Measurements from ENCODE around the gene MEG3. TPM values are rescaled to one million over a fixed set of nuclear protein-coding genes. Genes with fewer than 3 reads are reported as not detected.

Gene MEG3
- total RNA-seq, 1 donor from 2014 or later = 0.22 TPM

DNA sequence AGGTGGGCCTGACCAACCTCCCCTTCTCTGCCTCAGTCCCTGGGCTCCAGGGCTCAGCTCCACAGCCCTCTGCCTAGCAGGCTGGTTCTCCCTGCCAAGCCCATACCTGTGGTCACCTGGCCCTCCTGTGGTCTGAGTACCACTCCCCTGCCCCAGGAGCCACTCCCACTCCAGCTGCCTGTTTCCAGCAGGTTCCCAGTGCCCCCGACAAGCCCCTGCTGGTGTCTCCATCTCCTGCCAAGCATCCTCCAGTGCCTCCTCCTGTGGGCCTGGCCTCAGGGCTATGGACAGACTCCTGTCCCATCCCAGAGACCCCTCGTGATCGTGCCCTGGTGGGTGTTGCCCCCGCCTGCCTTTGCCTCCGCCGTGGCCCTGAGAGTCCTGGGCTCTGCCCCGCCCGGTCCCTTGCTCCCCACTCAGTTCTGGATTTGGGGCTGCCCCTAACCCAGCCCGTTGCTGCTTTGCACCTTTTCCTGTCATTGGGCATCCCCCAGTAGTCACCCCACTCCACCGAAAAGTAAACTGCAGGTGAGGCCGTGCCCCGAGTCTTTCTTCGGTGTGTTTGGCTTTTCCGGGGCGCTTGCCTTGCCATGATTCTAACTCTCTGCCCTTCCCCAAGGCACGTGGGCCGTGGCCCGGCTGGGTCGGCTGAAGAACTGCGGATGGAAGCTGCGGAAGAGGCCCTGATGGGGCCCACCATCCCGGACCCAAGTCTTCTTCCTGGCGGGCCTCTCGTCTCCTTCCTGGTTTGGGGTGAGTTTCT, 9.8 kb downstream of the MEG3 start:
- Mint-ChIP-seq H3K27ac (ENCODE audit: unreplicated experiment) (no peak overlapping the region), H3K4me3 (ENCODE audit: unreplicated experiment) (no peak overlapping the region), H3K4me1 (ENCODE audit: low read depth, unreplicated experiment) (peaks cover 25% of the 10 kb centered on the region), H3K36me3 (ENCODE audit: unreplicated experiment) (no peaks in the 10 kb centered on the region), H3K27me3 (ENCODE audit: unreplicated experiment) (peaks cover 2% of the 10 kb centered on the region), H3K9me3 (ENCODE audit: unreplicated experiment) (peaks cover 6% of the 10 kb centered on the region)
- TF ChIP-seq, protein P1, sequence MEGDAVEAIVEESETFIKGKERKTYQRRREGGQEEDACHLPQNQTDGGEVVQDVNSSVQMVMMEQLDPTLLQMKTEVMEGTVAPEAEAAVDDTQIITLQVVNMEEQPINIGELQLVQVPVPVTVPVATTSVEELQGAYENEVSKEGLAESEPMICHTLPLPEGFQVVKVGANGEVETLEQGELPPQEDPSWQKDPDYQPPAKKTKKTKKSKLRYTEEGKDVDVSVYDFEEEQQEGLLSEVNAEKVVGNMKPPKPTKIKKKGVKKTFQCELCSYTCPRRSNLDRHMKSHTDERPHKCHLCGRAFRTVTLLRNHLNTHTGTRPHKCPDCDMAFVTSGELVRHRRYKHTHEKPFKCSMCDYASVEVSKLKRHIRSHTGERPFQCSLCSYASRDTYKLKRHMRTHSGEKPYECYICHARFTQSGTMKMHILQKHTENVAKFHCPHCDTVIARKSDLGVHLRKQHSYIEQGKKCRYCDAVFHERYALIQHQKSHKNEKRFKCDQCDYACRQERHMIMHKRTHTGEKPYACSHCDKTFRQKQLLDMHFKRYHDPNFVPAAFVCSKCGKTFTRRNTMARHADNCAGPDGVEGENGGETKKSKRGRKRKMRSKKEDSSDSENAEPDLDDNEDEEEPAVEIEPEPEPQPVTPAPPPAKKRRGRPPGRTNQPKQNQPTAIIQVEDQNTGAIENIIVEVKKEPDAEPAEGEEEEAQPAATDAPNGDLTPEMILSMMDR (IDR thresholded peaks at IDR 0.05; ENCODE audit: partially characterized antibody, unreplicated experiment) = no peak
- no peak for DNase-seq

DNA sequence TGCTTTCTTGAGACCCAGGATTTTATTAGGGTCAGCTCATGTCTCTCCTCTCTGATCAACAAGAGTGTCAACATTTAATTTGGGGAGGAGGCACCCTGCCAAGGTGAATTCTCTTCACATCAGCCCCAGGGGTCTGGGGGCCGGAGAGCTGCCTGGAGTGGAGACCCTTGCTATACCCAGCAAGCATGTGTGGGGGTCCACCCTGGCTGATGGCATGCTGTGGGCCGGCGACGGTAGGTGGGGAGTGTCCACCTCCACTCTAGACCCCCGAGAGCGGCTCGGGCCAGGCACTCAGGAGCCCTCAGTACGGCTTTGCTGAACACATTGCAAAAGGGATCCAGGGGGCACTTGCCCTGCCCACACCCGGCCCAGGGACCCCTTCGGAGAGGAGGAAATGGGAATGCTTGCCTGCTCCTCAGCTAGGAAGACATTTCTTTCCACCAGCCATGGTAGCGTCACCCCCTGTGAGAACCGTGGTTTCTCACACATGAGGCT, 10.4 kb downstream of the MEG3 start:
- no peak overlapping the region for H3K27ac Mint-ChIP-seq (ENCODE audit: unreplicated experiment)
- no peak overlapping the region for H3K4me3 Mint-ChIP-seq (ENCODE audit: unreplicated experiment)
- no peak for DNase-seq
- H3K27me3 Mint-ChIP-seq (ENCODE audit: unreplicated experiment) = peaks cover 2% of the 10 kb centered on the region
- peaks cover 6% of the 10 kb centered on the region for H3K9me3 Mint-ChIP-seq (ENCODE audit: unreplicated experiment)
- H3K4me1 Mint-ChIP-seq (ENCODE audit: low read depth, unreplicated experiment) = peaks cover 26% of the 10 kb centered on the region
- TF ChIP-seq, protein P1 (IDR thresholded peaks at IDR 0.05; ENCODE audit: partially characterized antibody, unreplicated experiment) = no peak
- no peaks in the 10 kb centered on the region for H3K36me3 Mint-ChIP-seq (ENCODE audit: unreplicated experiment)

DNA sequence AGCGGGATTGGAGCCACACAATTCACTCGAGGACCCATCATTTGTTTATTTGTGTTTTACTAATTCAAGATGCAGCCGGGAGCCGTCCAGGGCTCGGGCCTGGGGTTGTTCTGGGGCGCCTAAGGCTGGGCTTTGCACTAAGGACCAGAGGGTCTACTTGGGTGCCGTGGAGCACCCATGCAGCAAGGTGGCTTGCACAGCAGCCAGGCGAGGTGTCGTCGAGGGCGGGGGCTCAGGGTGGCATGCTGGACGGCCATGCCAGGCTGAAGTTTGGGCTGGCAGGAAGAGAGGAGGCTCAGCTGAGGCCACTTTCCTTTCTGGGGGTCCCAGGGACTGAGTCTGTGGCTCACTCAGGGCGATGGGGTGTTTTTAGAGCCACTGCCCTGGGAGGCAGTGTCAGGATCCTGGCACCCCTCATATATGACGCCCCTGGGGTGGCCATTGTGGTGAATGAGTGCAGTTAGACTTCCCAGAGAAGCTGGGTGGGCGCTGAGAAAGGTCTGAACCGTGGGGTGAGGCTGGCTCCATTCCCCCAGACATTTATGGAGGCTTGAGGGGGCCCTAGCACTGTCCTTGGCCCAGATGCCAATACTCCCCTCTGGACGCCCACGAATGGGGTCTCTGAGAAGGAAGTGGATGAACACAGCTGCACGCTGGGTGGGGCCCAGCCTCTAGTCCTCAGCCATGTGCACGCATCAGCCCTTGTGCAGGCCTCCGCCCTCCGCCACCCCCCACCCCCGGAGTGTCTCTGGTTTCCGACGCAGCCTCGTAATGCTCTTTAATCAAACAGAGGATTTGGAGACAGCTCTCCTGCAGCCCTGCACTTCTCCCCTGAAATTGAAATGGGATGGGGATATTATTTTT, 11.3 kb downstream of the MEG3 start:
- DNase-seq = no peak
- peaks cover 22% of the 10 kb centered on the region for H3K4me1 Mint-ChIP-seq (ENCODE audit: low read depth, unreplicated experiment)
- H3K27me3 Mint-ChIP-seq (ENCODE audit: unreplicated experiment) = peaks cover 2% of the 10 kb centered on the region
- TF ChIP-seq, protein P1 (IDR thresholded peaks at IDR 0.05; ENCODE audit: partially characterized antibody, unreplicated experiment) = no peak
- peaks cover 6% of the 10 kb centered on the region for H3K9me3 Mint-ChIP-seq (ENCODE audit: unreplicated experiment)
- H3K36me3 Mint-ChIP-seq (ENCODE audit: unreplicated experiment) = no peaks in the 10 kb centered on the region
- no peak overlapping the region for H3K4me3 Mint-ChIP-seq (ENCODE audit: unreplicated experiment)
- no peak overlapping the region for H3K27ac Mint-ChIP-seq (ENCODE audit: unreplicated experiment)

DNA sequence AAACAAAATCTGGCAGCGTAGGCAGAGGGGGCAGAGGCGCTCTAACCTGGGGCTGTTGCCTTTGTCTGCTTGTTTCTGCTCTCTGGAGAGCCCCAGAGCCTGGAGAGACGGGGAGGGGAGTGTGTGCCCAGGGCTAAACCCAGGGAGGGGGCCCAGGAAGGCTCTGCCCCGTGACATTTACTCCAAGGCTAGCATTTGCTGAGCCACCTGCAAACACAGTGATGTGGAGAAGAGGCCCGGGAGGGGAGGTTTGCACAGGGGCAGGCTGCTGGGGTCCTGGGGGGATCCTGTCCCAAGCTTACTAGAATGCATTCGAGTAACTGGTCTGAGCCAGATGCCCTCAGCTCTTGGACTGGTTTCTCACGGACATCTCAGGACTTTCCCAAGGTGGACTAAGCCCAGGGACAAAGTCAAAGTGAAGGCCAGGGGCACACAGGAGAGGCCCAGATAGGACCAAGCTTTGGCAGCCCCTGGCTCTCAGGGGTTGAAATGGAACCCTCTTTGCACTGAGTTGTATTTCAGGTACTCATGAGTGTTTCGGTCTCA, 12.0 kb downstream of the MEG3 start:
- Mint-ChIP-seq H3K4me3 (ENCODE audit: unreplicated experiment) (no peak overlapping the region), H3K27ac (ENCODE audit: unreplicated experiment) (no peak overlapping the region), H3K9me3 (ENCODE audit: unreplicated experiment) (peaks cover 6% of the 10 kb centered on the region), H3K4me1 (ENCODE audit: low read depth, unreplicated experiment) (peaks cover 29% of the 10 kb centered on the region), H3K36me3 (ENCODE audit: unreplicated experiment) (no peaks in the 10 kb centered on the region), H3K27me3 (ENCODE audit: unreplicated experiment) (peaks cover 2% of the 10 kb centered on the region)
- TF ChIP-seq, protein P1 (IDR thresholded peaks at IDR 0.05; ENCODE audit: partially characterized antibody, unreplicated experiment) = no peak
- DNase-seq = no peak

All from glutamatergic neuron (in vitro differentiated cells).